Loucy (cell line): Measurements from ENCODE around the gene ZDHHC8.

Experiments used
- H2AFZ ChIP-seq: fragments of 200-600 bp; sonication (generic); 2 replicates; pipeline ENCODE4 v1.6.0; 2016; ENCODE audit warnings: antibody characterized with exemption, mild to moderate bottlenecking, low read length, moderate library complexity
- H3F3A ChIP-seq: fragments of 200-600 bp; 2 replicates; pipeline ENCODE4 v1.6.0; 2016; ENCODE audit warnings: antibody characterized with exemption, low read depth, mild to moderate bottlenecking
- H3K27me3 ChIP-seq: fragments of 200-600 bp; sonication (generic); 2 replicates; pipeline ENCODE4 v1.6.1; 2014; ENCODE audit warnings: low read length, mild to moderate bottlenecking; ENCODE audit not compliant: insufficient read depth, poor library complexity, severe bottlenecking
- H3K36me3 ChIP-seq: fragments of 200-600 bp; sonication (generic); 2 replicates; pipeline ENCODE4 v1.6.1; 2016; ENCODE audit warnings: low read length; ENCODE audit not compliant: insufficient read depth
- H3K4me1 ChIP-seq: fragments of 200-600 bp; sonication (generic); 2 replicates; pipeline ENCODE4 v1.5.1; 2014; ENCODE audit warnings: low read length, mild to moderate bottlenecking; ENCODE audit not compliant: insufficient read depth, poor library complexity, severe bottlenecking
- H3K4me2 ChIP-seq: fragments of 200-600 bp; sonication (generic); 2 replicates; pipeline ENCODE4 v1.6.0; 2014; ENCODE audit warnings: antibody characterized with exemption, low read length, low read depth, mild to moderate bottlenecking; ENCODE audit not compliant: poor library complexity, severe bottlenecking
- H3K4me3 ChIP-seq: fragments of 200-600 bp; sonication (generic); 2 replicates; pipeline ENCODE4 v1.5.1; 2014; ENCODE audit warnings: low read length, mild to moderate bottlenecking, mixed read lengths; ENCODE audit not compliant: poor library complexity, severe bottlenecking
- H3K79me2 ChIP-seq: fragments of 200-600 bp; sonication (generic); 2 replicates; pipeline ENCODE4 v1.6.1; 2014; ENCODE audit warnings: low read length; ENCODE audit not compliant: insufficient read depth
- H3K9ac ChIP-seq: fragments of 200-600 bp; sonication (generic); 2 replicates; pipeline ENCODE4 v1.6.0; 2014; ENCODE audit warnings: mild to moderate bottlenecking, low read depth, low read length, moderate library complexity; ENCODE audit not compliant: poor library complexity, severe bottlenecking
- H3K9me2 ChIP-seq: fragments of 200-600 bp; sonication (generic); replicated peaks from 2 replicates; pipeline ENCODE4 v1.6.1; 2016; ENCODE audit warnings: low read depth, low read length, mixed read lengths
- H3K9me3 ChIP-seq: fragments of 200-600 bp; sonication (generic); 2 replicates; pipeline ENCODE4 v1.6.1; 2014; ENCODE audit warnings: mild to moderate bottlenecking, antibody characterized with exemption, low read length, low read depth; ENCODE audit not compliant: insufficient read depth
- H4K20me1 ChIP-seq: fragments of 200-600 bp; sonication (generic); 2 replicates; pipeline ENCODE4 v1.6.0; 2014; ENCODE audit warnings: antibody characterized with exemption, low read length, mild to moderate bottlenecking; ENCODE audit not compliant: insufficient read depth, poor library complexity, severe bottlenecking
- EZH2phosphoT487 ChIP-seq: fragments of 200-600 bp; IDR thresholded peaks from 2 replicates; pipeline ENCODE4 v1.6.1; 2018; ENCODE audit warnings: antibody characterized with exemption, mild to moderate bottlenecking, moderate library complexity, borderline replicate concordance
- TF ChIP-seq, protein P1 (sequence below): fragments of 200-600 bp; sonication (generic); conservative IDR thresholded peaks from 2 replicates; pipeline ENCODE4 v1.5.1; 2014; ENCODE audit warnings: mild to moderate bottlenecking, antibody characterized with exemption, low read length

Gene ZDHHC8

DNA sequence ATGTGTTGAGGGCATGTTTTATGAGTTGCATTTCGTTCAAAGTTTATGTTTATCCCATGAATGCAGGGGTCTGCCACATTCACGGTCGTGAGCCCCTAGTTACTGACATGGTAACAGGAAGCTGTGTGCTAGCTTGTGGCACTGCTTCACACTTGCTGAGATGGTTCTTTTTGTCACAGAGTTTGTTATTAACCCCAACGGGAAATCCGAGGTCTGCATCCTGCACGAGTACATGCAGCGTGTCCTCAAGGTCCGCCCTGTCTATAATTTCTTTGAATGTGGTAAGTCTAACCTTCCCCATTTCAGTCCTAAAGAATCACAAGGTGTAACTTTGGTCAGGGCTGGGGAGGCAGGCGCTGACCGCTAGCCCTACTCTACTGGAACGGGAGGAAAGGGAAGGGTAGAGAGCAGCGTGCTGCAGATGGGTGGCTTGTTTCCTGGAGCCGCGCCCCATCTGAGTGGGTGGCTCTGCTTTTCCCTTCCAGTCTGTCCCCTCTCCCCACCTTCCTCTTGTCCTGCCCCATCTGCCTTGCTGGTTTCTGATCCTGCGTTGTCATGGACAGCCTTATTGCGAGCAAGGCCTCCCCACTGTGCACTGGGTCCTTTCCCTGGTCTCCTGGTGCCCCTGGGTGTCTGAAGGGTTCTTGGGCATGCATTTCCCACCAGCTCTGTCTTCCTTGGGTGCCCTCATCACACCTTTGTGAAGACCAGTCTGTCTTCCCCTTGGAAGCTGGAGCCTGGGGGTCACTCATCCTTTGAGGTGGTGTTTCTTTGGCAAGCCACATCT is 39.7 kb upstream of the ZDHHC8 start:
- peaks cover 45% of the 10 kb centered on the region for H4K20me1 ChIP-seq
- no peaks in the 10 kb centered on the region for H3K9me3 ChIP-seq
- no peak overlapping the region for H3K4me2 ChIP-seq
- peaks cover 50% of the 10 kb centered on the region for H3K79me2 ChIP-seq
- H3K4me1 ChIP-seq = no peaks in the 10 kb centered on the region
- H3F3A ChIP-seq = no peaks in the 10 kb centered on the region
- TF ChIP-seq EZH2phosphoT487 = no peak
- TF ChIP-seq, protein P1, sequence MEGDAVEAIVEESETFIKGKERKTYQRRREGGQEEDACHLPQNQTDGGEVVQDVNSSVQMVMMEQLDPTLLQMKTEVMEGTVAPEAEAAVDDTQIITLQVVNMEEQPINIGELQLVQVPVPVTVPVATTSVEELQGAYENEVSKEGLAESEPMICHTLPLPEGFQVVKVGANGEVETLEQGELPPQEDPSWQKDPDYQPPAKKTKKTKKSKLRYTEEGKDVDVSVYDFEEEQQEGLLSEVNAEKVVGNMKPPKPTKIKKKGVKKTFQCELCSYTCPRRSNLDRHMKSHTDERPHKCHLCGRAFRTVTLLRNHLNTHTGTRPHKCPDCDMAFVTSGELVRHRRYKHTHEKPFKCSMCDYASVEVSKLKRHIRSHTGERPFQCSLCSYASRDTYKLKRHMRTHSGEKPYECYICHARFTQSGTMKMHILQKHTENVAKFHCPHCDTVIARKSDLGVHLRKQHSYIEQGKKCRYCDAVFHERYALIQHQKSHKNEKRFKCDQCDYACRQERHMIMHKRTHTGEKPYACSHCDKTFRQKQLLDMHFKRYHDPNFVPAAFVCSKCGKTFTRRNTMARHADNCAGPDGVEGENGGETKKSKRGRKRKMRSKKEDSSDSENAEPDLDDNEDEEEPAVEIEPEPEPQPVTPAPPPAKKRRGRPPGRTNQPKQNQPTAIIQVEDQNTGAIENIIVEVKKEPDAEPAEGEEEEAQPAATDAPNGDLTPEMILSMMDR = no peak
- H3K4me3 ChIP-seq = no peak overlapping the region
- no peak overlapping the region for H3K9ac ChIP-seq
- H3K36me3 ChIP-seq = peaks cover 98% of the 10 kb centered on the region
- no peaks in the 10 kb centered on the region for H3K9me2 ChIP-seq
- no peak overlapping the region for H2AFZ ChIP-seq
- H3K27me3 ChIP-seq = no peaks in the 10 kb centered on the region

DNA sequence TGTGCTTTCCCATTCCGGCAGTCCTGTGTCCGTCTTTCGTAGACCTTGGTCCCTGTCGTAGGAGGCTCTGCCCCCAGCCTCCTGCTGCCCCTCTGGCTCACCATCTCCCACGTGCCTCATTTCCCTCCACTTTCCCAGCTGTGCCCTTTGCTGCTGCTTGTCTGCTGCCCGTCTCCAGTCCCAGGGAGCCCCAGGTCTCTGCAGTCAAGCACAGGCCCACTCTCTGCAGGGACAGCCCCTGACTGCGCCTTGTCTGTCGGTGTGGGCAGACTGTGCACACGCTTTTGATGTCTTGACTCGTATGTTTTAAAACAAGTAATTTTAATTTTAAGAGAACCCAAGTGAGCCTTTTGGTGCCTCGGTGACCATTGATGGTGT is 39.1 kb upstream of the ZDHHC8 start:
- H2AFZ ChIP-seq = no peak overlapping the region
- H3K79me2 ChIP-seq = peaks cover 50% of the 10 kb centered on the region
- TF ChIP-seq, protein P1 = no peak
- no peak for TF ChIP-seq EZH2phosphoT487
- no peaks in the 10 kb centered on the region for H3K9me3 ChIP-seq
- H3K9me2 ChIP-seq = no peaks in the 10 kb centered on the region
- no peak overlapping the region for H3K4me2 ChIP-seq
- no peaks in the 10 kb centered on the region for H3K27me3 ChIP-seq
- no peak overlapping the region for H3K4me3 ChIP-seq
- H3F3A ChIP-seq = no peaks in the 10 kb centered on the region
- H3K36me3 ChIP-seq = peaks cover 98% of the 10 kb centered on the region
- peaks cover 43% of the 10 kb centered on the region for H4K20me1 ChIP-seq
- no peak overlapping the region for H3K9ac ChIP-seq
- H3K4me1 ChIP-seq = no peaks in the 10 kb centered on the region

DNA sequence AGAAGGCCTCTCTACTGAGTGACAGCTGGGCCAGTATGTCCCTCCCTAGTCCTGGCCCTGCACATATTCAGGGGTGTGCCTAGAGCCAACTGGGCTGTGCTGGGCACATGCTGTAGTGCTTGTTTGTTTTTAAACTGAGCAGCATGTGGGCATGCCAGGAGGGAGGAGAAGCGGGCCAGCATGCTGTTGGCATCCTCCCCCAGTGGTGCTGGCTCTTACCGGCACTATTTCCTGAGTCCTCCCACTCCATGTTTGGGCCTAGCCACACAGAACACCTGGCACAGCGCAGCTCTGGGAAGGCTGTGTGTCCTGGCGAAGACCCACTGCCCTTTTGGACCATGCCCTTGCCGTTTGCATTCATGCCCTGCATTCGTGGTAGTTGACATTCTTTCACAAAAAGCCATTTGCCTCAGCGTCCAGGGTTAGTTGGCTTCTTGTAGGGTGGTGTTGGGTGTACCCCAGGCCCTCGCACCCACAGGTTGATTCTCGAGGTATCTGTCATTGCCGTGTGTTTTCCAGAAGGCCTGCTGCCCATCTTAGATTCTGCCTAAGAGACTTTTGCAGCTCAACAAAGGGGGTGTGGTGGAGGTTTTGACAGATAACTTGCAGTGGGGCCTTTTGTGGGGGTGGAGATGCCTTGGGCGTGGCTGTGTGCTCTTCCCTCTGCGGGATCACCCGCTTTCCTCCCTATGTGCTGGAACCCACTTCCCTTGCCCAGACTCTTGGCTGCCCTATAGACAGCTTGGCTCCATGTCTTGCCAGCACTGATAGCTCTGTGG is 38.0 kb upstream of the ZDHHC8 start:
- H3K27me3 ChIP-seq = no peaks in the 10 kb centered on the region
- H3K4me2 ChIP-seq = no peak overlapping the region
- H3K9ac ChIP-seq = no peak overlapping the region
- no peaks in the 10 kb centered on the region for H3K4me1 ChIP-seq
- H3K9me3 ChIP-seq = no peaks in the 10 kb centered on the region
- no peak overlapping the region for H3K4me3 ChIP-seq
- TF ChIP-seq, protein P1 = no peak
- TF ChIP-seq EZH2phosphoT487 = no peak
- H3K79me2 ChIP-seq = peaks cover 42% of the 10 kb centered on the region
- H2AFZ ChIP-seq = no peak overlapping the region
- H3K36me3 ChIP-seq = peaks cover 94% of the 10 kb centered on the region
- H4K20me1 ChIP-seq = peaks cover 33% of the 10 kb centered on the region
- H3F3A ChIP-seq = no peaks in the 10 kb centered on the region
- H3K9me2 ChIP-seq = no peaks in the 10 kb centered on the region
